ENCODE data around the gene SH3RF3. TPM values are rescaled to one million over a fixed set of nuclear protein-coding genes. Genes with fewer than 3 reads are reported as not detected.

Gene SH3RF3
- total and polyA plus RNA-seq, 12 donors = 0.72 to 19.1 (median 12.2) TPM

DNA sequence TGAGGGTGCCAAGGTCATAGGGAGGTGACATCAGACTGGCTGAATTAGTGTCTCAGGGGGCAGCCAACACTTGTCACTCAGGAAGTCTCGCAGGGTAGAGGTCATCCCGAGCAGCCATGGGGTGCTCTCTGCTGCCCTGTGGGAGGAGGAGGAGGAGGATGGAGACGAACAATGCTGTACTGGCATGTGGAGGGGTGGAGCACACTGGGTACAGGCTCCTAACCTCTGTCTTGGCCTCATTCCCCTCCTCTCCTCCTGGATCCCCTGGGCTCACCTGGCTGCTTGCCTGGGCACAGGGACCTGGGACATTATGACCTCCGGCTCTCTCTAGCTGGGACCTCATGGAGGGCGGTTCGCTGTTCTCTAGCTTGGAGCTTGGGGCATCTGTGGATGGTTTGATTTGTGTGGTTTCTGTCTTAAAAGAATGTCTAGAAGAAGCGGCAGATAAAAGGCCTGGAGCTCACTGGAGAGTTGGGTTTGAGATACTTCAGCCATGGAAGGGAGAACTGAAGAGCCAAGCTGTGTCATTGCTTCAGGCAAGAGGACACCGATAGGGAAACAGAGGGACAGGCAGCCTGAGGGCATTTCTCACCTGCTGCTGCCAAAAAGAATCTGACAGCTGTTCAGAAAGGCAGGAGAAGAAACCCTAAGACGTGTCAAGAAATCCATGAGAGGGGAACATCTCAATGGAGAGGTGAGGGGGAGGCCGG lies 351.6 kb downstream of the SH3RF3 start:
- intact Hi-C loops (cut with DNase I) = loop anchor here in 1 of 2 donors (10.0 kb wide), 1 partner anchor 156 kb away; no protein-coding TSS in a partner anchor
- peaks cover 0 to 20% of the 10 kb centered on the region in 2 donors for H3K4me1 ChIP-seq (replicated peaks in 1 of 2)
- 85 to 92% (median 89%) methylated on average over 9 to 10 of the region's 10 CpGs for WGBS, 4 donors
- no peak for DNase-seq
- H3K9me3 ChIP-seq (replicated peaks in 1 of 3) = no peaks in the 10 kb centered on the region
- H3K36me3 ChIP-seq (replicated peaks in 1 of 2) = no peaks in the 10 kb centered on the region
- TF ChIP-seq POLR2A (IDR thresholded peaks at IDR 0.05) = no peak
- TF ChIP-seq CTCF (IDR thresholded peaks at IDR 0.05) = no peak
- no peaks in the 10 kb centered on the region for H3K27me3 ChIP-seq
- no peak overlapping the region for H3K4me3 ChIP-seq
- peak overlapping the region in 1 of 5 donors; percentile 71 for H3K27ac ChIP-seq

DNA sequence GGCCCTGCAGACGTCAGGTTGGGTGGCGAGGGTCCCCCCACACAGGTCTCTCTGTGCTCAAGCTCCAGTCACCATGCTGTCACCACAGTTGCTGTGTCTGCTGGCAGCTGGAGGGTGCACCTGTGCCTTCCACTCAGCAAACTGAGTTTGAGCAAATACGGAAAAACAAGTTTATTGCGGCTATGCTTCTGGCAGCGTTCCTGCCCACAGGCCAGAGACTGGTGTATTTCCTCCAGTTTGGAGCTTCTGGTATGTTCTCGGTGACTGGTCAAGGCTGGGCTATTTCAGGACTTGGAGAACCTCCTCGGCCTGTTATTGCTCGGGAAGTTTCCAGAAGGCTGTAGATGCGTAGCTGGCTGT lies 352.2 kb downstream of the SH3RF3 start:
- DNase-seq = no peak
- Histone ChIP-seq H3K27me3 (no peaks in the 10 kb centered on the region), H3K4me3 (no peak overlapping the region), H3K9me3 (replicated peaks in 1 of 3) (no peaks in the 10 kb centered on the region), H3K4me1 (replicated peaks in 1 of 2) (peaks cover 0 to 20% of the 10 kb centered on the region in 2 donors), H3K27ac (peak overlapping the region in 1 of 5 donors; percentile 71), H3K36me3 (replicated peaks in 1 of 2) (no peaks in the 10 kb centered on the region)
- 83 to 92% (median 90%) methylated on average over 7 to 9 of the region's 9 CpGs for WGBS, 4 donors
- TF ChIP-seq CTCF (IDR thresholded peaks at IDR 0.05) (no peak), POLR2A (IDR thresholded peaks at IDR 0.05) (no peak)
- intact Hi-C loops (cut with DNase I) = loop anchor here in 1 of 2 donors (10.0 kb wide), 1 partner anchor 156 kb away; no protein-coding TSS in a partner anchor

- intact Hi-C loops (cut with DNase I) = loop anchor here in 1 of 2 donors (10.0 kb wide), 1 partner anchor 157 kb away; no protein-coding TSS in a partner anchor
- TF ChIP-seq POLR2A (IDR thresholded peaks at IDR 0.05) (no peak), CTCF (IDR thresholded peaks at IDR 0.05) (no peak)
- H3K9me3 ChIP-seq (replicated peaks in 1 of 3) = no peaks in the 10 kb centered on the region
- 90 to 93% (median 92%) methylated on average over 7 to 9 of the region's 9 CpGs for WGBS, 4 donors
- H3K27ac ChIP-seq = peak overlapping the region in 1 of 5 donors; percentile 71
- DNase-seq = no peak
- H3K4me1 ChIP-seq (replicated peaks in 1 of 2) = peaks cover 0 to 20% of the 10 kb centered on the region in 2 donors
- H3K27me3 ChIP-seq = no peaks in the 10 kb centered on the region
- no peak overlapping the region for H3K4me3 ChIP-seq
- H3K36me3 ChIP-seq (replicated peaks in 1 of 2) = no peaks in the 10 kb centered on the region
Measured at GRCh38 chr2:109481599-109481998, 352.6 kb downstream of the SH3RF3 start.

DNA sequence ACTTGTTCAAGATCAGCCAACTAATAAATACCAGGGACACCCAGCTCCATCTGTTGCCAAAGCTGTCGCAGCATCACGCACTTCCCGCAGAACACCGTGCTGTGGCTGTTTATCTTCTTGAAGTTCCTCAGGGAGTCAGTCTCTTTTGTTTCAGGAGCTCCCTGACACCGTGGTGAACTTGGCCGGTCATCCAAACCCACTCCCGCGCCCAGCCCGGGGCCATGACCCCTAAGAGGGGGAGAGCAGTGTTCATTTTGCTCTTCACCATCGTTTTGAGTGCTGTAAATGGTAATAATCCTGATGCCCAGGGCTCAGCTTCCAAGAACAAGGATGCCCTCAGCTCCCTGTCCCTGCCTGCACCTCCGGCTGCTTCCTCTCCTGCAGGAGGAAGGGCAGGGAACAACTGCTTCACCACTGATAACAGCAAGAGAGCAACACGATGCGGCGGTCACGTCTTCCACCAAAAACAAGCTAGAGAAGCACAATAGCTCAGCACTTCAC lies 353.4 kb downstream of the SH3RF3 start:
- TF ChIP-seq CTCF (IDR thresholded peaks at IDR 0.05) = no peak
- TF ChIP-seq POLR2A (IDR thresholded peaks at IDR 0.05) = no peak
- DNase-seq = peak; percentile 24 to 74 (median 43)
- intact Hi-C loops (cut with DNase I) = loop anchor here in 1 of 2 donors (10.0 kb wide), 1 partner anchor 158 kb away; no protein-coding TSS in a partner anchor
- 51 to 63% (median 58%) methylated on average over 14 to 15 of the region's 15 CpGs for WGBS, 4 donors
- no peaks in the 10 kb centered on the region for H3K9me3 ChIP-seq (replicated peaks in 1 of 3)
- H3K27ac ChIP-seq = peak overlapping the region in 1 of 5 donors; percentile 73
- H3K27me3 ChIP-seq = no peaks in the 10 kb centered on the region
- H3K4me3 ChIP-seq = no peak overlapping the region
- peaks cover 0 to 20% of the 10 kb centered on the region in 2 donors for H3K4me1 ChIP-seq (replicated peaks in 1 of 2)
- no peaks in the 10 kb centered on the region for H3K36me3 ChIP-seq (replicated peaks in 1 of 2)

Measured in adrenal gland (tissue), 12 donors.